ENCODE measurements around the gene DCLK2. TPM values are rescaled to one million over a fixed set of nuclear protein-coding genes. Genes with fewer than 3 reads are reported as not detected.

The DCLK2 gene
- total and polyA plus RNA-seq, 2 donors (not counting 1 experiment from before 2014, with no cell fraction given) = 0.91 to 3.3 TPM

DNA sequence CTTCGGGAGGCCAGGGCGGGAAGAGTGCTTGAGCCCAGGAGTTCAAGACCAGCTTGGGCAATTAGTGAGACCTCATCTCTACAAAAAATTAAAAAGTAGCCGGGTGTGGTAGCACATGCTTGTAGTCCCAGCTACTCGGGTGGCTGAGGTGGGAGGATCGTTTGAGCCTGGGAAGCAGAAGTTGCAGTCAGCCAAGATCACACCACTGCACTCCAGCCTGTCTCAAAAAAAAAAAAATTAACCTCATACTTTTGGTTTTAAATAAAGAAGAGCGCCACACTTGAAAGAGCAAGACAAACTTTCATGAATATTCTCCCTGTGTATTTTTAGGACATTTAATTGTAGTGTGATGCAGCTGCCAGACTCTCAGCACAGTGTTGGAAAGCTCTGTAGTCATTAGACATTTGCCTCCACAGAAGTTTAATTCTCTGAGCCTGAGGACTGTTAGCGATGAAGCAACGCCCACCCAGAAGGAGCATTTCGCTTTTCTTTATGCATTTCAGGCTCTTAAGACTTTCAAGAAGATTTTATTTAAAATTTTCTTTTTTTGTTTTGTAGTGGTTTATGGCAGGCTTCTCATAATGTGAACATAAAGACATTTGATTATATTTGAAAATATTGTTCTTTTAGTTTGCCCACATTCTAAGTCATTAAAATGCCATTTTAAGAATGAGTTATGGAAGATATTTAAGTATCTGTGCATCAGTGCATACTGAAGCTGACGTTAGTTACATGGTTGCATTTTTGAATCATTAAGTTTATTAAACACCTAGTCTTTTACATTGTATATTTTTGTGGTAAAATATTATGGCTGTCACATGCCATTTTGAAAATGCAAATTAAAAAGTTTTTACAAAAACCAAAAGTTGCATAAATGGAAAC lies 45.8 kb downstream of the DCLK2 start:
- Histone ChIP-seq H3K9ac (ENCODE audit: low read length) (no peak overlapping the region), H3K4me3 (ENCODE audit: control extremely low read depth in 1 of 5, extremely low read depth in 1 of 5, insufficient read depth in 1 of 5, low read depth in 2 of 5, low read length in 4 of 5) (no peak overlapping the region), H3K79me2 (ENCODE audit: control insufficient read depth, insufficient read depth, low read length) (no peaks in the 10 kb centered on the region), H3K9me3 (ENCODE audit: control extremely low read depth in 1 of 3, control insufficient read depth in 2 of 3, insufficient read depth in 1 of 3, low read length in 2 of 3) (peaks cover 0 to 9% (median 3%) of the 10 kb centered on the region in 3 donors), H3K4me2 (replicated peaks; ENCODE audit: low read depth, low read length, poor library complexity, severe bottlenecking) (no peak overlapping the region), H4K20me1 (ENCODE audit: control insufficient read depth, insufficient read depth, low read length, poor library complexity, severe bottlenecking) (no peaks in the 10 kb centered on the region), H3K27me3 (replicated peaks in 1 of 4; ENCODE audit: control extremely low read depth in 1 of 4, control insufficient read depth in 3 of 4, insufficient read depth in 4 of 4, low read length in 3 of 4) (no peaks in the 10 kb centered on the region), H3K4me1 (ENCODE audit: control insufficient read depth in 2 of 2, insufficient read depth in 2 of 2, low read length in 2 of 2) (peaks cover 36 to 40% of the 10 kb centered on the region in 2 donors), H3K36me3 (replicated peaks in 1 of 2; ENCODE audit: control extremely low read depth in 1 of 2, control insufficient read depth in 1 of 2, extremely low read depth in 1 of 2, insufficient read depth in 2 of 2, low read length in 1 of 2) (no peaks in the 10 kb centered on the region), H3K27ac (ENCODE audit: low read length in 2 of 2) (no peak overlapping the region), H2AFZ (ENCODE audit: insufficient read depth, low read depth, low read length, poor library complexity, severe bottlenecking) (no peak overlapping the region)
- ATAC-seq (ENCODE audit: low read depth) (no peak), DNase-seq (peak; percentile 20)
- no peak for TF ChIP-seq EZH2 (IDR thresholded peaks at IDR 0.05; ENCODE audit: borderline replicate concordance, insufficient read depth, low read depth, low read length, poor library complexity, severe bottlenecking)
- TF ChIP-seq, protein P1, sequence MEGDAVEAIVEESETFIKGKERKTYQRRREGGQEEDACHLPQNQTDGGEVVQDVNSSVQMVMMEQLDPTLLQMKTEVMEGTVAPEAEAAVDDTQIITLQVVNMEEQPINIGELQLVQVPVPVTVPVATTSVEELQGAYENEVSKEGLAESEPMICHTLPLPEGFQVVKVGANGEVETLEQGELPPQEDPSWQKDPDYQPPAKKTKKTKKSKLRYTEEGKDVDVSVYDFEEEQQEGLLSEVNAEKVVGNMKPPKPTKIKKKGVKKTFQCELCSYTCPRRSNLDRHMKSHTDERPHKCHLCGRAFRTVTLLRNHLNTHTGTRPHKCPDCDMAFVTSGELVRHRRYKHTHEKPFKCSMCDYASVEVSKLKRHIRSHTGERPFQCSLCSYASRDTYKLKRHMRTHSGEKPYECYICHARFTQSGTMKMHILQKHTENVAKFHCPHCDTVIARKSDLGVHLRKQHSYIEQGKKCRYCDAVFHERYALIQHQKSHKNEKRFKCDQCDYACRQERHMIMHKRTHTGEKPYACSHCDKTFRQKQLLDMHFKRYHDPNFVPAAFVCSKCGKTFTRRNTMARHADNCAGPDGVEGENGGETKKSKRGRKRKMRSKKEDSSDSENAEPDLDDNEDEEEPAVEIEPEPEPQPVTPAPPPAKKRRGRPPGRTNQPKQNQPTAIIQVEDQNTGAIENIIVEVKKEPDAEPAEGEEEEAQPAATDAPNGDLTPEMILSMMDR (IDR thresholded peaks at IDR 0.05) = no peak
- POLR2A ChIA-PET = no interaction called here
- peaks cover 10% of the 10 kb centered on the region for H3K27me3 Mint-ChIP-seq
- peaks cover 4% of the 10 kb centered on the region for H3K9me3 Mint-ChIP-seq (ENCODE audit: insufficient read depth)
- peaks cover 30% of the 10 kb centered on the region for H3K4me1 Mint-ChIP-seq
- H3K4me3 Mint-ChIP-seq = no peak overlapping the region
- intact Hi-C loops (cut with micrococcal nuclease) = no loop called here
- H3K27ac Mint-ChIP-seq = no peak overlapping the region
- WGBS (ENCODE audit: insufficient coverage) = no CpG with 5 or more reads among the region's 10 CpGs
- CTCF ChIA-PET = no interaction called here
